Body of pancreas (tissue), 4 donors: ENCODE results near the gene SLC6A11. TPM values are rescaled to one million over a fixed set of nuclear protein-coding genes. Genes with fewer than 3 reads are reported as not detected.

ENCODE experiments used
- ATAC-seq: fragments of 150-250 bp; one replicate; pipeline ENCODE4 v1.9.1; 2016
- DNase-seq, 4 donors: peaks; one replicate each; pipeline ENCODE4 v3.0.0-alpha.2; 2019
- H3K27ac ChIP-seq, 4 donors: fragments of 200-600 bp; sonication (generic); 1 replicate in 3 of 4; 2 replicates in 1 of 4; pipeline versions ENCODE4 v1.5.1 to v1.6.1; 2016 to 2019; ENCODE audit warnings: mild to moderate bottlenecking in 1 of 4, mixed read lengths in 1 of 4, moderate library complexity in 1 of 4
- H3K27me3 ChIP-seq, 2 donors: fragments of 200-600 bp; sonication (generic); one replicate each; pipeline ENCODE4 v1.6.0; 2016; ENCODE audit warnings: mild to moderate bottlenecking in 1 of 2
- H3K36me3 ChIP-seq, 2 donors: fragments of 200-600 bp; sonication (generic); replicated peaks in 1 of 2; 2 replicates each; pipeline ENCODE4 v1.5.1; 2016; ENCODE audit warnings: low read depth in 2 of 2; ENCODE audit not compliant: insufficient read depth in 1 of 2
- H3K4me1 ChIP-seq: fragments of 200-600 bp; sonication (generic); one replicate; pipeline ENCODE4 v1.6.0; 2016
- H3K4me3 ChIP-seq, 2 donors: fragments of 200-600 bp; sonication (generic); 1 replicate in 1 of 2; 2 replicates in 1 of 2; pipeline ENCODE4 v1.5.1; 2016 to 2019
- H3K9me3 ChIP-seq, 3 donors: fragments of 200-600 bp; sonication (generic); 1 replicate in 2 of 3; 2 replicates in 1 of 3; pipeline ENCODE4 v1.5.1; 2016
- CTCF ChIP-seq, 7 experiments: fragments of 450-650 bp in 4 of 7; fragments of 200-600 bp in 3 of 7; sonication (generic) in 3 of 7; IDR thresholded peaks; one replicate each; pipeline ENCODE4 v1.5.1; 2016 to 2019; ENCODE audit warnings: antibody characterized with exemption in 7 of 7
- POLR2A ChIP-seq, 3 donors: fragments of 450-650 bp; IDR thresholded peaks; one replicate each; pipeline ENCODE4 v1.6.1; 2016; ENCODE audit warnings: antibody characterized with exemption in 3 of 3, mild to moderate bottlenecking in 2 of 3
- WGBS, 2 donors: methylation state at CpG; one replicate each; pipeline ENCODE4 v1.1.5; 2017; 5-methylcytosine and 5-hydroxymethylcytosine counted together
- intact Hi-C: fragments of 100-400 bp; cut with DNase I; formaldehyde crosslinking; loops from one replicate; pipeline ENCODE4 v1.15.1; 2023
- total RNA-seq, 2 donors: library from RNA; depleted of rRNA; stranded (reverse); fragments of >200 nt; gene quantifications; one replicate each; pipeline ENCODE4 v1.1.0, GENCODE V29; 2016

SLC6A11 gene
- total RNA-seq, 2 donors from 2014 or later: 0.52 TPM; not detected in 1

- 72 to 90% methylated on average over 5 to 6 of the region's 6 CpGs for WGBS, 2 donors
- intact Hi-C loops: no loop called here
- no peak for ATAC-seq
Measured at GRCh38 chr3:10960255-10960654, 144.2 kb downstream of the SLC6A11 start.

GRCh38 chr3:10961921-10962320 lies 145.9 kb downstream of the SLC6A11 start:
- no peaks in the 10 kb centered on the region for H3K27me3 ChIP-seq
- no peaks in the 10 kb centered on the region for H3K4me1 ChIP-seq
- intact Hi-C loops: no loop called here
- 48 to 83% methylated on average over 2 of the region's 2 CpGs for whole genome bisulfite sequencing, 2 donors
- H3K4me3 ChIP-seq: no peak overlapping the region
- H3K36me3 ChIP-seq: no peaks in the 10 kb centered on the region
- H3K27ac ChIP-seq: no peak overlapping the region
- ATAC-seq: no peak
- no peaks in the 10 kb centered on the region for H3K9me3 ChIP-seq
- DNase-seq: no peak
- TF ChIP-seq POLR2A (IDR thresholded peaks at IDR 0.05) (no peak), CTCF (IDR thresholded peaks at IDR 0.05) (no peak)

More at GRCh38 chr3:10960255-10960654, 144.2 kb downstream of the SLC6A11 start:
- Histone ChIP-seq H3K27me3 (no peaks in the 10 kb centered on the region), H3K4me3 (no peak overlapping the region), H3K9me3 (no peaks in the 10 kb centered on the region), H3K27ac (no peak overlapping the region), H3K36me3 (no peaks in the 10 kb centered on the region), H3K4me1 (no peaks in the 10 kb centered on the region)
- TF ChIP-seq POLR2A (IDR thresholded peaks at IDR 0.05) (no peak), CTCF (IDR thresholded peaks at IDR 0.05) (no peak)
- DNase-seq: no peak

GRCh38 chr3:10962481-10963036 lies 146.5 kb downstream of the SLC6A11 start:
- no peaks in the 10 kb centered on the region for H3K9me3 ChIP-seq
- H3K4me1 ChIP-seq: no peaks in the 10 kb centered on the region
- ATAC-seq: no peak
- H3K36me3 ChIP-seq: no peaks in the 10 kb centered on the region
- no peak for TF ChIP-seq CTCF (IDR thresholded peaks at IDR 0.05)
- no peak for TF ChIP-seq POLR2A (IDR thresholded peaks at IDR 0.05)
- no peak overlapping the region for H3K27ac ChIP-seq
- WGBS, 2 donors: 32 to 43% methylated on average over 5 of the region's 5 CpGs
- no peak for DNase-seq
- intact Hi-C loops: no loop called here
- H3K27me3 ChIP-seq: no peaks in the 10 kb centered on the region
- H3K4me3 ChIP-seq: no peak overlapping the region

GRCh38 chr3:10964537-10965167 lies 148.6 kb downstream of the SLC6A11 start:
- no peak for ATAC-seq

More at GRCh38 chr3:10964537-10965167, 148.6 kb downstream of the SLC6A11 start:
- H3K27ac ChIP-seq: no peak overlapping the region
- TF ChIP-seq CTCF (IDR thresholded peaks at IDR 0.05) (no peak), POLR2A (IDR thresholded peaks at IDR 0.05) (no peak)
- H3K36me3 ChIP-seq: no peaks in the 10 kb centered on the region
- H3K4me3 ChIP-seq: no peak overlapping the region
- no peak for DNase-seq
- H3K27me3 ChIP-seq: no peaks in the 10 kb centered on the region
- no peaks in the 10 kb centered on the region for H3K9me3 ChIP-seq
- WGBS, 2 donors: 58 to 64% methylated on average over 6 of the region's 6 CpGs
- intact Hi-C loops: no loop called here
- no peaks in the 10 kb centered on the region for H3K4me1 ChIP-seq
